ENCODE results near the gene FKBP1A. TPM values are rescaled to one million over a fixed set of nuclear protein-coding genes. Genes with fewer than 3 reads are reported as not detected.

FKBP1A gene
- total RNA-seq, 1 donor from 2014 or later: 128 TPM

GRCh38 chr20:1388741-1389483, 3.9 kb downstream of the FKBP1A start:
- peak overlapping the region; percentile 59 for H3K27ac Mint-ChIP-seq
- H3K4me3 Mint-ChIP-seq: peak overlapping the region; percentile 55
- intact Hi-C loops (cut with micrococcal nuclease): no loop called here
- ATAC-seq (ENCODE audit: low read depth) (no peak), DNase-seq (no peak)
- TF ChIP-seq, protein P1, sequence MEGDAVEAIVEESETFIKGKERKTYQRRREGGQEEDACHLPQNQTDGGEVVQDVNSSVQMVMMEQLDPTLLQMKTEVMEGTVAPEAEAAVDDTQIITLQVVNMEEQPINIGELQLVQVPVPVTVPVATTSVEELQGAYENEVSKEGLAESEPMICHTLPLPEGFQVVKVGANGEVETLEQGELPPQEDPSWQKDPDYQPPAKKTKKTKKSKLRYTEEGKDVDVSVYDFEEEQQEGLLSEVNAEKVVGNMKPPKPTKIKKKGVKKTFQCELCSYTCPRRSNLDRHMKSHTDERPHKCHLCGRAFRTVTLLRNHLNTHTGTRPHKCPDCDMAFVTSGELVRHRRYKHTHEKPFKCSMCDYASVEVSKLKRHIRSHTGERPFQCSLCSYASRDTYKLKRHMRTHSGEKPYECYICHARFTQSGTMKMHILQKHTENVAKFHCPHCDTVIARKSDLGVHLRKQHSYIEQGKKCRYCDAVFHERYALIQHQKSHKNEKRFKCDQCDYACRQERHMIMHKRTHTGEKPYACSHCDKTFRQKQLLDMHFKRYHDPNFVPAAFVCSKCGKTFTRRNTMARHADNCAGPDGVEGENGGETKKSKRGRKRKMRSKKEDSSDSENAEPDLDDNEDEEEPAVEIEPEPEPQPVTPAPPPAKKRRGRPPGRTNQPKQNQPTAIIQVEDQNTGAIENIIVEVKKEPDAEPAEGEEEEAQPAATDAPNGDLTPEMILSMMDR (IDR thresholded peaks at IDR 0.05): no peak
- CTCF ChIA-PET: interaction anchor here (1.1 to 1.5 kb wide), 2 partner anchors 52 to 115 kb away, joined by 3 to 4 read pairs; no protein-coding TSS in a partner anchor
- H3K27me3 Mint-ChIP-seq: no peaks in the 10 kb centered on the region
- H3K9me3 Mint-ChIP-seq: no peaks in the 10 kb centered on the region
- H3K36me3 Mint-ChIP-seq (ENCODE audit: low read depth): peaks cover 38% of the 10 kb centered on the region
- peaks cover 83% of the 10 kb centered on the region for H3K4me1 Mint-ChIP-seq
- POLR2A ChIA-PET: interaction anchor here (1.8 kb wide), 1 partner anchor 12 kb away, joined by 4 read pairs; no protein-coding TSS in a partner anchor

- CTCF ChIA-PET: interaction anchor here (1.5 kb wide), 1 partner anchor 52 kb away, joined by 4 read pairs; no protein-coding TSS in a partner anchor
- intact Hi-C loops (cut with micrococcal nuclease): no loop called here
- Mint-ChIP-seq H3K4me1 (peaks cover 81% of the 10 kb centered on the region), H3K27me3 (no peaks in the 10 kb centered on the region), H3K36me3 (ENCODE audit: low read depth) (peaks cover 42% of the 10 kb centered on the region), H3K9me3 (no peaks in the 10 kb centered on the region), H3K27ac (peak overlapping the region; percentile 59), H3K4me3 (peak overlapping the region; percentile 1)
- TF ChIP-seq, protein P1 (IDR thresholded peaks at IDR 0.05): no peak
- DNase-seq (no peak), ATAC-seq (ENCODE audit: low read depth) (no peak)
- POLR2A ChIA-PET: interaction anchor here (1.8 kb wide), 1 partner anchor 11 kb away, joined by 4 read pairs; no protein-coding TSS in a partner anchor
Measured at GRCh38 chr20:1388253-1388652, 4.6 kb downstream of the FKBP1A start.

DNA sequence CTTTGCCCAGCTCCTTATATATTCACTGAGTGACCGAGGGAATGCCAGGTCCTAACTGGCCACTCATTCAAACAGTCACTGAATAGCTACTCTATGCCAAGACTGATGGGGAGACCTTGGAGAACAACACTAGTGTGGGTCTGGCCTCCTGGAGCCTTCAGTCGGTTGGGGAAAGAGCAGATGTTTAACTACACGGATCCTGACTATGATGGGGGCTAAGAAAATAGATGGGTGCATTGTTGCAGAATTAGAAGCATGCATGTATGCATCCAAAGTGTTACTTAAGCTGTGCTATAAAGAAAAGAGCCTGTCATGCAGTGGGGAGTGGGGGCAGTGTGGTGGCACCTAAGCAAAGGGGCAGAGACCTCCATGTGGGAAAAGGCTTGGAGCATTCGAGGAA, 6.5 kb downstream of the FKBP1A start:
- no peak overlapping the region for H3K27ac Mint-ChIP-seq
- no peak overlapping the region for H3K4me3 Mint-ChIP-seq
- POLR2A ChIA-PET: interaction anchor here (0.5 kb wide), 1 partner anchor 56 kb away, joined by 3 read pairs; no protein-coding TSS in a partner anchor

GRCh38 chr20:1383623-1384404, 9.0 kb downstream of the FKBP1A start:
- peaks cover 42% of the 10 kb centered on the region for H3K36me3 Mint-ChIP-seq (ENCODE audit: low read depth)
- POLR2A ChIA-PET: no interaction called here
- CTCF ChIA-PET: interaction anchor here (1.1 kb wide), 1 partner anchor 8 kb away, joined by 4 read pairs; no protein-coding TSS in a partner anchor

More for the DNA sequence above, 6.5 kb downstream of the FKBP1A start:
- intact Hi-C loops (cut with micrococcal nuclease): no loop called here
- H3K27me3 Mint-ChIP-seq: no peaks in the 10 kb centered on the region
- ATAC-seq (ENCODE audit: low read depth) (no peak), DNase-seq (no peak)
- TF ChIP-seq, protein P1 (IDR thresholded peaks at IDR 0.05): no peak
- no peaks in the 10 kb centered on the region for H3K9me3 Mint-ChIP-seq
- CTCF ChIA-PET: no interaction called here
- peaks cover 86% of the 10 kb centered on the region for H3K4me1 Mint-ChIP-seq
- H3K36me3 Mint-ChIP-seq (ENCODE audit: low read depth): peaks cover 41% of the 10 kb centered on the region

More at GRCh38 chr20:1383623-1384404, 9.0 kb downstream of the FKBP1A start:
- intact Hi-C loops (cut with micrococcal nuclease): no loop called here
- no peak overlapping the region for H3K4me3 Mint-ChIP-seq
- no peaks in the 10 kb centered on the region for H3K9me3 Mint-ChIP-seq
- ATAC-seq (ENCODE audit: low read depth) (no peak), DNase-seq (no peak)
- TF ChIP-seq, protein P1 (IDR thresholded peaks at IDR 0.05): no peak
- peaks cover 87% of the 10 kb centered on the region for H3K4me1 Mint-ChIP-seq
- no peak overlapping the region for H3K27ac Mint-ChIP-seq
- no peaks in the 10 kb centered on the region for H3K27me3 Mint-ChIP-seq

Data from activated B cell treated with CpG ODN at 0.5 μM for 24 hours (primary cell).